Fibroblast of lung (primary cell): ENCODE measurements around the gene TMEM132E. TPM values are rescaled to one million over a fixed set of nuclear protein-coding genes. Genes with fewer than 3 reads are reported as not detected.

Experiments used
- DNase-seq, 2 donors: peaks; one replicate each; pipeline versions ENCODE4 v3.0.0 to v3.0.0-alpha.2; 2010; ENCODE audit warnings: low read depth in 2 of 2
- H2AFZ ChIP-seq: 2 replicates; pipeline ENCODE4 v1.5.1; 2012; ENCODE audit warnings: low read length, control low read depth, inconsistent platforms
- H3K27ac ChIP-seq: 2 replicates; pipeline ENCODE4 v1.5.1; 2011; ENCODE audit warnings: low read length, control low read depth; ENCODE audit not compliant: insufficient read depth
- H3K27me3 ChIP-seq: 2 replicates; pipeline ENCODE4 v1.5.1; 2011; ENCODE audit warnings: mild to moderate bottlenecking, low read length; ENCODE audit not compliant: control insufficient read depth, insufficient read depth
- H3K36me3 ChIP-seq: 2 replicates; pipeline ENCODE4 v1.5.1; 2011; ENCODE audit warnings: low read length; ENCODE audit not compliant: control insufficient read depth, insufficient read depth
- H3K4me1 ChIP-seq: 2 replicates; pipeline ENCODE4 v1.5.1; 2011; ENCODE audit warnings: low read length; ENCODE audit not compliant: control insufficient read depth, insufficient read depth; ENCODE audit errors: extremely low read depth
- H3K4me2 ChIP-seq: 2 replicates; pipeline ENCODE4 v1.5.1; 2011; ENCODE audit warnings: low read length, control low read depth; ENCODE audit not compliant: insufficient read depth; ENCODE audit errors: extremely low read depth
- H3K4me3 ChIP-seq, 4 experiments: fragments of 200-600 bp in 1 of 4; sonication (generic) in 1 of 4; replicated peaks in 1 of 4; 2 replicates each; pipeline ENCODE4 v1.5.1; 2011 to 2016; ENCODE audit warnings: low read length in 4 of 4, low read depth in 3 of 4, mild to moderate bottlenecking in 3 of 4, control low read depth in 2 of 4, inconsistent platforms in 1 of 4, mixed read lengths in 1 of 4; ENCODE audit not compliant: insufficient read depth in 1 of 4; ENCODE audit errors: control extremely low read depth in 1 of 4
- H3K79me2 ChIP-seq: 2 replicates; pipeline ENCODE4 v1.5.1; 2012; ENCODE audit warnings: mild to moderate bottlenecking, low read length, inconsistent platforms; ENCODE audit not compliant: control insufficient read depth, insufficient read depth
- H3K9ac ChIP-seq: 2 replicates; pipeline ENCODE4 v1.5.1; 2011; ENCODE audit warnings: mild to moderate bottlenecking, low read length, control low read depth; ENCODE audit not compliant: insufficient read depth
- H3K9me3 ChIP-seq: 2 replicates; pipeline ENCODE4 v1.5.1; 2012; ENCODE audit warnings: low read depth, low read length; ENCODE audit not compliant: control insufficient read depth, insufficient read depth
- H4K20me1 ChIP-seq: 2 replicates; pipeline ENCODE4 v1.5.1; 2011; ENCODE audit warnings: low read length; ENCODE audit not compliant: control insufficient read depth, insufficient read depth; ENCODE audit errors: extremely low read depth
- CTCF ChIP-seq, 2 donors: IDR thresholded peaks in 1 of 2; conservative IDR thresholded peaks in 1 of 2; 1 replicate in 1 of 2; 2 replicates in 1 of 2; pipeline ENCODE4 v1.5.1; 2011 to 2012; ENCODE audit warnings: low read length in 2 of 2, control low read depth in 1 of 2, inconsistent platforms in 1 of 2, low read depth in 1 of 2, mild to moderate bottlenecking in 1 of 2
- EZH2 ChIP-seq: IDR thresholded peaks from 2 replicates; pipeline ENCODE4 v1.5.1; 2012; ENCODE audit warnings: low read length, control low read depth, mild to moderate bottlenecking; ENCODE audit errors: missing control alignments
- polyA plus RNA-seq, 2 donors: library from polyadenylated mRNA; depleted of rRNA in 1 of 2; stranded (reverse) in 1 of 2; unstranded in 1 of 2; fragments of >200 nt; gene quantifications; 2 replicates each; pipeline ENCODE4 v1.2.1, GENCODE V29; 2011 to 2012; ENCODE audit warnings: missing spikeins in 1 of 2
- total RNA-seq: library from RNA; depleted of rRNA; stranded (reverse); fragments of >200 nt; gene quantifications from 2 replicates; pipeline ENCODE4 v1.2.1, GENCODE V29; 2014

Gene TMEM132E
- total and polyA plus RNA-seq, 2 donors (not counting 1 experiment from before 2014, with no cell fraction given), result not detected

GRCh38 chr17:34665819-34666763, 86.7 kb downstream of the TMEM132E start:
- no peaks in the 10 kb centered on the region for H3K36me3 ChIP-seq
- H3K79me2 ChIP-seq, result no peaks in the 10 kb centered on the region
- DNase-seq, result no peak
- H3K27ac ChIP-seq, result no peak overlapping the region
- no peak overlapping the region for H3K9ac ChIP-seq
- H3K9me3 ChIP-seq, result no peaks in the 10 kb centered on the region
- no peak overlapping the region for H3K4me3 ChIP-seq
- no peaks in the 10 kb centered on the region for H4K20me1 ChIP-seq
- no peak overlapping the region for H2AFZ ChIP-seq
- no peaks in the 10 kb centered on the region for H3K27me3 ChIP-seq
- H3K4me2 ChIP-seq, result no peak overlapping the region
- TF ChIP-seq CTCF (conservative IDR thresholded peaks at IDR 0.05 in 1 of 2, IDR thresholded peaks at IDR 0.05 in 1 of 2; ENCODE audit: low read depth in 1 of 2, low read length in 2 of 2) (no peak), EZH2 (no peak)
- no peaks in the 10 kb centered on the region for H3K4me1 ChIP-seq

- DNase-seq, result no peak
- Histone ChIP-seq H3K4me2 (no peak overlapping the region), H3K9me3 (no peaks in the 10 kb centered on the region), H3K27ac (no peak overlapping the region), H3K27me3 (no peaks in the 10 kb centered on the region), H3K4me1 (no peaks in the 10 kb centered on the region), H2AFZ (no peak overlapping the region), H3K9ac (no peak overlapping the region), H3K4me3 (no peak overlapping the region), H4K20me1 (no peaks in the 10 kb centered on the region), H3K36me3 (no peaks in the 10 kb centered on the region), H3K79me2 (no peaks in the 10 kb centered on the region)
- TF ChIP-seq EZH2 (no peak), CTCF (conservative IDR thresholded peaks at IDR 0.05 in 1 of 2, IDR thresholded peaks at IDR 0.05 in 1 of 2; ENCODE audit: low read depth in 1 of 2, low read length in 2 of 2) (no peak)
Measured at GRCh38 chr17:34667656-34668055, 88.3 kb downstream of the TMEM132E start.

DNA sequence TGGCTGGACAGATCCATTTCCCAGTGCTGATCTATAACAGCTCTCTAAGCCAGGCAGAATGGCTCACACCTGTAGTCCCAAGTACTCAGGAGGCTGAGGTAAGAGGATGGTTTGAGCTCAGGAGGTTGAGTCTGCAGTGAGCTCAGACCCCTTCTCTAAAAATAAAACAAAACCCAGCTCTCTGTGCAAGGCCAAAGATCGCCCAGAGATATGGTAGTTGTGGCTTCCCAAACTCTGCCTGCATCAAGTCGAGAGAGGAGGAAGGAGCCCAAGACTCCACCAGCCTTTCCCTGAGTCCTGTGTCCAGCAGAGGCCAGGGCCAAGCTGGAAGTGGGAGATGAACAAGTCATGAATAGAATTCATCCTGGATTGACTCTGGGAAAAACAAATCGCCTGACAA, 88.8 kb downstream of the TMEM132E start:
- no peaks in the 10 kb centered on the region for H3K9me3 ChIP-seq
- H2AFZ ChIP-seq, result no peak overlapping the region
- DNase-seq, result no peak
- H3K4me1 ChIP-seq, result no peaks in the 10 kb centered on the region
- H4K20me1 ChIP-seq, result no peaks in the 10 kb centered on the region
- H3K79me2 ChIP-seq, result no peaks in the 10 kb centered on the region
- H3K4me3 ChIP-seq, result no peak overlapping the region
- no peaks in the 10 kb centered on the region for H3K36me3 ChIP-seq
- no peak overlapping the region for H3K27ac ChIP-seq
- H3K9ac ChIP-seq, result no peak overlapping the region
- no peak overlapping the region for H3K4me2 ChIP-seq
- no peaks in the 10 kb centered on the region for H3K27me3 ChIP-seq
- TF ChIP-seq CTCF (conservative IDR thresholded peaks at IDR 0.05 in 1 of 2, IDR thresholded peaks at IDR 0.05 in 1 of 2; ENCODE audit: low read depth in 1 of 2, low read length in 2 of 2), result no peak
- TF ChIP-seq EZH2, result no peak
